ENCODE results near the gene CNGA4.
A peak's percentile ranks its signal among the peaks of the same experiment; 100 is the strongest.

The CNGA4 gene

GRCh38 chr11:6219359-6219758 lies 19.5 kb upstream of the CNGA4 start:
- DNase-seq (ENCODE audit: insufficient read length, low spot score) (no peak), FAIRE-seq (no peak)

GRCh38 chr11:6223854-6224253 lies 15.0 kb upstream of the CNGA4 start:
- FAIRE-seq (no peak), DNase-seq (ENCODE audit: insufficient read length, low spot score) (no peak)
- TF ChIP-seq POU2F2 (IDR thresholded peaks at IDR 0.05; ENCODE audit: low read depth, low read length) (no peak), TAF1 (IDR thresholded peaks at IDR 0.05; ENCODE audit: low read depth, low read length) (no peak), POLR2AphosphoS5 (IDR thresholded peaks at IDR 0.05; ENCODE audit: low read depth, low read length) (no peak), SPI1 (IDR thresholded peaks at IDR 0.05; ENCODE audit: low read depth, low read length) (no peak)

More at GRCh38 chr11:6219359-6219758, 19.5 kb upstream of the CNGA4 start:
- TF ChIP-seq POLR2AphosphoS5 (IDR thresholded peaks at IDR 0.05; ENCODE audit: low read depth, low read length) (no peak), PAX5 (IDR thresholded peaks at IDR 0.05; ENCODE audit: insufficient read depth, low read length, severe bottlenecking) (no peak)

- FAIRE-seq, result no peak
- TF ChIP-seq TAF1 (IDR thresholded peaks at IDR 0.05; ENCODE audit: low read depth, low read length), result no peak
- no peak for TF ChIP-seq POLR2AphosphoS5 (IDR thresholded peaks at IDR 0.05; ENCODE audit: low read depth, low read length)
- no peak for TF ChIP-seq PAX5 (IDR thresholded peaks at IDR 0.05; ENCODE audit: insufficient read depth, low read length, severe bottlenecking)
- TF ChIP-seq POLR2A (IDR thresholded peaks at IDR 0.05; ENCODE audit: low read depth, low read length), result no peak
- TF ChIP-seq SPI1 (IDR thresholded peaks at IDR 0.05; ENCODE audit: low read depth, low read length), result no peak
- TF ChIP-seq POU2F2 (IDR thresholded peaks at IDR 0.05; ENCODE audit: low read depth, low read length), result no peak
- DNase-seq (ENCODE audit: insufficient read length, low spot score), result no peak
Observed at GRCh38 chr11:6224421-6224820, 14.5 kb upstream of the CNGA4 start.

- no peak for TF ChIP-seq POLR2AphosphoS5 (IDR thresholded peaks at IDR 0.05; ENCODE audit: low read depth, low read length)
- DNase-seq (ENCODE audit: insufficient read length, low spot score) (no peak), FAIRE-seq (no peak)
Observed at GRCh38 chr11:6225024-6225423, 13.9 kb upstream of the CNGA4 start.

GRCh38 chr11:6225896-6226295 lies 13.0 kb upstream of the CNGA4 start:
- no peak for TF ChIP-seq TAF1 (IDR thresholded peaks at IDR 0.05; ENCODE audit: low read depth, low read length)
- TF ChIP-seq POLR2AphosphoS5 (IDR thresholded peaks at IDR 0.05; ENCODE audit: low read depth, low read length), result no peak
- no peak for TF ChIP-seq SPI1 (IDR thresholded peaks at IDR 0.05; ENCODE audit: low read depth, low read length)
- no peak for TF ChIP-seq PAX5 (IDR thresholded peaks at IDR 0.05; ENCODE audit: insufficient read depth, low read length, severe bottlenecking)
- TF ChIP-seq POLR2A (IDR thresholded peaks at IDR 0.05; ENCODE audit: low read depth, low read length), result no peak
- TF ChIP-seq POU2F2 (IDR thresholded peaks at IDR 0.05; ENCODE audit: low read depth, low read length), result no peak
- DNase-seq (ENCODE audit: insufficient read length, low spot score) (no peak), FAIRE-seq (no peak)

- no peak for TF ChIP-seq POLR2AphosphoS5 (IDR thresholded peaks at IDR 0.05; ENCODE audit: low read depth, low read length)
- TF ChIP-seq SPI1 (IDR thresholded peaks at IDR 0.05; ENCODE audit: low read depth, low read length), result no peak
- no peak for TF ChIP-seq TAF1 (IDR thresholded peaks at IDR 0.05; ENCODE audit: low read depth, low read length)
- TF ChIP-seq POLR2A (IDR thresholded peaks at IDR 0.05; ENCODE audit: low read depth, low read length), result no peak
- no peak for TF ChIP-seq POU2F2 (IDR thresholded peaks at IDR 0.05; ENCODE audit: low read depth, low read length)
- no peak for TF ChIP-seq PAX5 (IDR thresholded peaks at IDR 0.05; ENCODE audit: insufficient read depth, low read length, severe bottlenecking)
- FAIRE-seq, result no peak
- DNase-seq (ENCODE audit: insufficient read length, low spot score), result no peak
Observed at GRCh38 chr11:6228520-6228919, 10.4 kb upstream of the CNGA4 start.

- FAIRE-seq (peak; percentile 85), DNase-seq (ENCODE audit: insufficient read length, low spot score) (no peak)
- TF ChIP-seq SPI1 (IDR thresholded peaks at IDR 0.05; ENCODE audit: low read depth, low read length) (no peak), POLR2AphosphoS5 (IDR thresholded peaks at IDR 0.05; ENCODE audit: low read depth, low read length) (no peak), POLR2A (IDR thresholded peaks at IDR 0.05; ENCODE audit: low read depth, low read length) (no peak), PAX5 (IDR thresholded peaks at IDR 0.05; ENCODE audit: insufficient read depth, low read length, severe bottlenecking) (no peak), TAF1 (IDR thresholded peaks at IDR 0.05; ENCODE audit: low read depth, low read length) (no peak), POU2F2 (IDR thresholded peaks at IDR 0.05; ENCODE audit: low read depth, low read length) (no peak)
Observed at GRCh38 chr11:6229911-6230310, 9.0 kb upstream of the CNGA4 start.

GRCh38 chr11:6232899-6233298 lies 6.0 kb upstream of the CNGA4 start:
- FAIRE-seq, result no peak
- no peak for DNase-seq (ENCODE audit: insufficient read length, low spot score)

GRCh38 chr11:6233984-6234386 lies 4.9 kb upstream of the CNGA4 start:
- no peak for DNase-seq (ENCODE audit: insufficient read length, low spot score)
- TF ChIP-seq POU2F2 (IDR thresholded peaks at IDR 0.05; ENCODE audit: low read depth, low read length) (no peak), TAF1 (IDR thresholded peaks at IDR 0.05; ENCODE audit: low read depth, low read length) (no peak), PAX5 (IDR thresholded peaks at IDR 0.05; ENCODE audit: insufficient read depth, low read length, severe bottlenecking) (no peak), SPI1 (IDR thresholded peaks at IDR 0.05; ENCODE audit: low read depth, low read length) (no peak), POLR2AphosphoS5 (IDR thresholded peaks at IDR 0.05; ENCODE audit: low read depth, low read length) (no peak), POLR2A (IDR thresholded peaks at IDR 0.05; ENCODE audit: low read depth, low read length) (no peak)
- FAIRE-seq, result no peak

More at GRCh38 chr11:6232899-6233298, 6.0 kb upstream of the CNGA4 start:
- TF ChIP-seq POU2F2 (IDR thresholded peaks at IDR 0.05; ENCODE audit: low read depth, low read length) (no peak), PAX5 (IDR thresholded peaks at IDR 0.05; ENCODE audit: insufficient read depth, low read length, severe bottlenecking) (no peak), POLR2AphosphoS5 (IDR thresholded peaks at IDR 0.05; ENCODE audit: low read depth, low read length) (no peak), POLR2A (IDR thresholded peaks at IDR 0.05; ENCODE audit: low read depth, low read length) (no peak), SPI1 (IDR thresholded peaks at IDR 0.05; ENCODE audit: low read depth, low read length) (no peak), TAF1 (IDR thresholded peaks at IDR 0.05; ENCODE audit: low read depth, low read length) (no peak)

GRCh38 chr11:6234387-6235107 lies 4.3 kb upstream of the CNGA4 start, which contains the start of gene FHIP1B:
FHIP1B (minus strand) TSS chr11:6234636; CDS start chr11:6224516, 10,120 bp downstream.
- TF ChIP-seq POLR2AphosphoS5 (IDR thresholded peaks at IDR 0.05; ENCODE audit: low read depth, low read length) (no peak), POU2F2 (IDR thresholded peaks at IDR 0.05; ENCODE audit: low read depth, low read length) (no peak), POLR2A (IDR thresholded peaks at IDR 0.05; ENCODE audit: low read depth, low read length) (peak; percentile 67; the same call in 1 of the 2 replicates), TAF1 (IDR thresholded peaks at IDR 0.05; ENCODE audit: low read depth, low read length) (peak; percentile 67; the same call in 1 of the 2 replicates)
- DNase-seq (ENCODE audit: insufficient read length, low spot score) (peak; percentile 87), FAIRE-seq (peak; percentile 99)
